Dermis blood vessel endothelial cell (primary cell): ENCODE data around the gene UGDH. TPM values are rescaled to one million over a fixed set of nuclear protein-coding genes. Genes with fewer than 3 reads are reported as not detected.
"Not testable (repeated sequence)": the region's sequence is repeated elsewhere in the genome, so short reads cannot be mapped to it uniquely, and the experiment has no call there.

Experiments used
- DNase-seq: peaks from one replicate; pipeline ENCODE4 v3.0.0; 2010
- total RNA-seq: library from RNA; depleted of rRNA; stranded (reverse); fragments of >200 nt; gene quantifications from 2 replicates; pipeline ENCODE4 v1.2.3, GENCODE V29; 2014

UGDH gene
- total RNA-seq, result 65.5 and 67.8 TPM in 2 replicates

GRCh38 chr4:39527296-39528060 lies at the start of gene UGDH:
TSS of gene UGDH (minus strand) at chr4:39527439. CDS start at chr4:39521512, 5,927 bp downstream.
- DNase-seq, result peak; percentile 99

GRCh38 chr4:39574946-39575345 lies 47.7 kb upstream of the UGDH start:
- no peak for DNase-seq

DNA sequence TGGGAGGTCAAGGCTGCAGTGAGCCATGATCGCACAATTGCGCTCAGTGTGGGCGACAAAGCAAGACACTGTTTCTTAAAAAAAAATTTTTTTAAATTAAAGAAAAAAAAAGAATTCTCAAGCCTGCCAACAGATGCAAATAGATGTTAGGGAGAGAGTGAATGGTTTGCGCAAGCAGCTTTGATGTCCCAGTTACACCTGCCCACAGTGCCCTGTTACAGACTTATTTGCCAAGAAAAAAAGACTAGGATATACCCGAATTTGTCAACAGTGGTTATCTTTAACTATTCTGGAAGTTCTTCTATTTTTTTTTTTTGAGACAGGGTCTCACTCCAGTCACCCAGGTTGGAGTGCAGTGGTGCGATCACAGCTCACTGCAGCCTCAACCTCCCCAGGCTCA lies 44.3 kb upstream of the UGDH start:
- no peak for DNase-seq

DNA sequence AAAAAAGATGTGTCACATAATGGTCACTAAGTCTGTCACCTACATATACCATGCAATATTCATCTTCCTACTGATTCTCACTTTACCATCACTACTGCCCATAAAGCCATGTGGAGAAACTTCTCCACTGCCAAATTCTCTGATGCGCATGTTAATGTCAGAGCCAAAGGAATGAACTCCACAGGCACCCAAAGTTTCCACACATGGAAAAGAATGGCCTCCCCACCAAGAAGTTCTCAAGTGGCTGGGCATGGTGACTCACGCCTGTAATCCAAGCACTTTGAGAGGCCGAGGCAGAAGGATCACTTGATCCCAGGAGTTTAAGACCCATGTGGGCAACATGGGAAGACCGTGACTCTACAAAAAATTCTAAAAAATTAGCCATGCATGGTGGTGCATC lies 43.8 kb upstream of the UGDH start:
- no peak for DNase-seq

DNA sequence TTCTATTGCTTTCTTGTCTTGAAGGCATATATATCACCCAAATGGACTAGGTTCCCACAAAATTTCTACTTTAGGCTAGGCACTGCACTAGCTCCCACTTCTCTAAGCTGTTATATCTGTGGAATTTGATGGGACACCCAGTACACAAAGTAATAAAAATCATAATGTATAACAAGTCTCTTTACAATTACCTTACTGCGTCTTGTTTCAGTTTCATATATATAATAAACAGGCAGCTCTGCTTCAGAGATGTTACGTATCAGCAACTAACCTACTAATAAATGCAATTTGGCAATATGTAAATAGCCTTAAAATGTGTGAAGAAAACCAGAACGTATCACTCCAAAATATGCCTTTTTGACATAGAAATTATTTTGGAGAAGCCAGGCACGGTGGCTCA lies 42.0 kb upstream of the UGDH start:
- no peak for DNase-seq

DNA sequence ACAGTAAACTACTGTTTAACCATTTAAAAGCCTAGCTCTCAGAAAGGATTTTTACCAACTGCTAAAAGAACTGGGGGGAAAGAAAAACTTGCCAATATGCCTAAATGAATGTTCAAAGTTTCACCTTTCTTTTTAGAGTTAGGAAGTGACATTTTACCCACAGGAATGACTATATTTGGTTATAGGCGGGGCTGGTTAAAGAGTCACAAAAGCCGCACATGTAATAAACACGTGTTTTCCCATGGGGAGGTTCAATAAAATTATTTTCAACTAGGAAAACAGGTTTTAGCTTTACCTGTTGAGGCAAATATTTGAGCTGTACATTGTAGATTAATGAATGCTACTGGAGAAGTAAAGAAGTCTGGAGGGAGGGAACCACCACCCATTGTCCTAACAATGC lies 41.6 kb upstream of the UGDH start:
- DNase-seq, result no peak

DNA sequence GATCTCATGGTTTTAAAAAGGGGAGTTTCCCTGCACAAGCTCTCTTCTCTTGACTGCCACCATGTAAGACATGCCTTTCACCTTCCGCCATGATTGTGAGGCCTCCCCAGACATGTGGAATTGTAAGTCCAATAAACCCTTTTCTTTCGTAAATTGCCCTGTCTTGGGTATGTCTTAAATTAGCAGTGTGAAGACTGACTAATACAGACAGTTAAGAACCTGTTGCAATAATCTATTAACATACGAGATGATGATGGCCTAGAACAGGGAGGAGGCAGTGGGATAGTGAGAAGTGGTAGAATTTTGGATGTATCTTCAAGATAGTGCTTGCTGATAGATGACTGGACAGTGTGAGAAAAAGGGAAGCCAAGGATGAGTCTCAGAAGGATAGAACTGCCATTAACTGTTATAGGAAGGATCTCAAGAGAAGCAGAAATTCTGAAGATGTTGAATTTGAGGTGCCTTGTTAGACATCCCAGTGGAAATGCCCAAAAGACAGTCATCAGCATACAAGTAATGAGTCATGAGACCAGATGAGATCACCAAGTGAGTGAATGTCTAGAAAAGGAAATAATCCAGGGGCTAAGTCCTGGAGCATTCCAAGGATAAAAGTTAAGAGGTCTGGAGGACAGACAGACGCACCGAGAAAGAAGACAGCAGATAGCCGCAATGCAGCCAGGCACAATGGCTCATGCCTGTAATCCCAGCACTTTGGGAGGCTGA lies 38.8 kb upstream of the UGDH start:
- DNase-seq, result peak; percentile 63

GRCh38 chr4:39563346-39563847 lies 36.2 kb upstream of the UGDH start:
- DNase-seq, result no peak

GRCh38 chr4:39562792-39563191 lies 35.6 kb upstream of the UGDH start:
- DNase-seq, result no peak

DNA sequence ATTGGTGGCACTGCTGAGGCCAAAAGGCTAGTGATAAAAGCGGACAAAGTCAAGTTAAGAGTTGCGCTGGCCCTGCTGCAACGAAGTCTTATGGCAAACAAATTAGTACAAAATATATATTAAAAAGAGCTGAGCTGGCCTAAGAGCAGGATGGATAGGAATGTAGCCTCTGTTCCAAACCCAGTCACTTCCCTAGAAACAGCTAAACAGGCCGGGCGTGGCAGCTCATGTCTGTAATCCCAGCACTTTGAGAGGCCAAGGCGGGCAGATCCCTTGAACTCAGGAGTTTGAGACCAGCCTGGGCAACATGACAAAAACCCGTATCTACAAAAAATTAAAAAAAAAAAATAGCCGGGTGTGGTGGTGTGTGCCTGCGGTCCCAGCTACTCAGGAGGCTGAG lies 32.4 kb upstream of the UGDH start:
- no peak for DNase-seq

DNA sequence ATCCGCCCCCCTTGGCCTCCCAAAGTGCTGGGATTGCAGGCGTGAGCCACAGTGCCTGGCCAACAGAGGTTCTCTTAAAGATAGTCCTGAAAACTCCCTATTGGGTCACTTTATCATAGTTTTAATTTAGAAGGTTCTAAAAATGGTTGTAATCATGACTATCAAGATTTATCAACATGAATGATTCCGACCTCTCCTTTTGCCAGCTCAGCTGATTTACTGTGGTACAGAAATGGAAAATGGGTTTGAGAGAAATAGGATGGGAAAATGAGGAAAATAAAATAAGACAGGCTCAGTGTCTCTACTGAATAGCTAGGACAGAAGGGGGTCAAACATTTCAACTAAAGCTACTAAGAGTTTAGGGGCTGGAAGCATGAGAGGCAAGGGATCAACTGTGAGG lies 28.2 kb upstream of the UGDH start:
- no peak for DNase-seq

GRCh38 chr4:39548425-39549067 lies 21.3 kb upstream of the UGDH start:
- DNase-seq, result no peak

- no peak for DNase-seq
Measured at GRCh38 chr4:39544580-39545315, 17.5 kb upstream of the UGDH start.

- DNase-seq, result not testable (repeated sequence)
Measured at GRCh38 chr4:39544080-39544479, 16.8 kb upstream of the UGDH start.

GRCh38 chr4:39543034-39543433 lies 15.8 kb upstream of the UGDH start:
- no peak for DNase-seq

GRCh38 chr4:39542611-39543012 lies 15.4 kb upstream of the UGDH start:
- DNase-seq, result no peak

DNA sequence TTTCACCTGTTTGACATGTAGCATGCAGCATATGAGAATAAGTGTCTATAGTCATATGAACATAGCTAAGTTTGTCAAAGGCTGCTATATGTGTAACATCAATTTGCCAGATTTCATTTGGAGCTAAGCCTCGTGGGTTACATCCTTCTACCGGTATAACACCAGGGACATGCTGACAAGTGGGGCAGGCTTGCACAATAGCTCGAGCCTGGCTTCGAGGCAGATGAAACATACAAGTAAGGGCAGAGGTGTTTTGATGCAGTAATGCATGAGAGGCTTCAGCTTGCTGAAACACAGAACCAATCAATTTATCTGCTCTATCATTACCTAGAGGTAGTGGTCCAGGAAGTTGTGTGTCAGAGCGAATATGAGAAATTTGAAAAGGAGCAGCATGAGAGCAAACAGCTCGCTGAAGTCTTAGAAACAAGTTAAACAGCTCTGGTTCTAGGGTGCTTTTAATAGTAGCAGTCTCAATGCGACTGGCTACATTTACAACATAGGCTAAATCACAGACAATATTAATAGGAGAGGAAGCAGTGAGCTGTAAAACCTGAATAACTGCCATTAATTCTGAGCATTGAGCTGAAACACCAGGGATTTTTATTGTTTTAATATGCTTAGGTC lies 14.9 kb upstream of the UGDH start:
- no peak for DNase-seq

DNA sequence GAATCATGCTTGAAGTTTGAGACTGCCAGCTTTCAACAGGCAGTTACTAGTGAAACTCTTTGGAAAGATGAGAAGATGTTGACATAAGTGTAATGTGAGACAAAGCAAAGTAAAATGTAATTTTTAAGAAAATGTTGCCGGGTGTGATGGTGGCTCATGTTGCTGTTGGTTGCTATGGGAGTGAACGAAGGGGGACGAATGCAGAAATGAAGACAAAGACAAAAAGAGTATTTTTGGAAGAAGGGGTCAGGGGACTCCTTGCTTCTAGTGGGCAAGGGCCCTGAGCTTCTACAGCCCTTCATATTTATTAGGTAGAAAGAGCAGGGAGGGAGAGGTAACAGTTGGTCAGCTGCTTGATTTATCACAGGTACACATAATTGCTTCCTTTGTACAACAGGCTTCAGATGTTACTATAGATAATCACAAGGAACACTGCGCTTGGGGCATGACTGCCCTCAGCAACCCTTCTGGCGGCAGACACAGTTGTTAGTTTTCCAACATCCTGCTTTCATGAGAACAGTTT lies 11.9 kb upstream of the UGDH start:
- no peak for DNase-seq

GRCh38 chr4:39533541-39533940 lies 6.3 kb upstream of the UGDH start:
- no peak for DNase-seq

DNA sequence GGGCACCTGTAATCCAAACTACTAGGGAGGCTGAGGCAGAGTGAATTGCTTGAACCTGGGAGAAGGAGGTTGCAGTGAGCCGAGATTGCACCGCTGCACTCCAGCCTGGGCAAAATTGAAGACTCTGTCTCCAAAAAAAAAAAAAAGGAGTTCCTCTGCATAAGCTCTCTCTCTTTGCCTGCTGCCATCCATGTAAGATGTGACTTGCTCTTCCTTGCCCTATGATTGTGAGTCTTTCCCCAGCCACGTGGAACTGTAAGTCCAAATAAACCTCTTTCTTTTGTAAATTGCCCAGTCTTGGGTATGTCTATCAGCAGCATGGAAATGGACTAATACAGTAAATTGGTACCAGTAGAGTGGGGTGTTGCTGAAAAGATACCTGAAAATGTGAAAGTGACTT lies 5.0 kb upstream of the UGDH start:
- DNase-seq, result not testable (repeated sequence)

DNA sequence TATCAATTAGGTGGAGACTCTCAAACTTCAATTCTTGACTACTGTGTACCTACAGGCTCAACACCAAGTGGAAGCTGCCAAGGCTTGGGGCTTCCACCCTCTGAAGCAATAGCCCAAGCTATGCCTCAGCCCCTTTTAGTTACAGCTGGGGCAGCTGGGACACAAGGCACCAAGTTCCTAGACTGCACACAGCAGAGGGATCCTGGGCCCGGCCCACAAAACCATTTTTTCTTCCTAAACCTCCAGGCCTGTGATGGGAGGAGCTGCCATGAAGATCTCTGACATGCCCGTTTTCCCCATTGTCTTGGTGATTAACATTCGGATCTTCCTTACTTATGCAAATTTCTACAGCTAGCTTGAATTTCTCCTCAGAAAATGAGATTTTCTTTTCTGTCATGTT lies 3.4 kb upstream of the UGDH start:
- no peak for DNase-seq

DNA sequence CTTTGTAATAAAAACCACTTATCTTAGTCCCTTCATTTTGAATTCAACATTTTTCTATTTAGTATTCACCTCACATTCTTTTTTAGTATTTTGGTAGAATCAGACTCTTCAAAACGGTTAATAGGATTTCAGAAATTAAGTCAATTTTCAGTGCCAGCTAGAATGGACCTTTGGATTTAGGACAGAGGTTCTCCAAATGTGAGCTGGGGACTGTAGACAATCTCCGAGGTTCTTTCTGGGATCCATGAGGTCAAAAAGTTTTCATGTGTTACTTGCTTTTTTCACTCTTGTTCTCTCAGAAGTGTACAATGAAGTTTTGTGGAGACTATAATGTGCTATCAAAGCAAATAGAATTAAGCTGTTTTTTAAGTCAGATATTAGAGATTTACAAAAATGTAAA lies 2.3 kb upstream of the UGDH start:
- no peak for DNase-seq
